ENCODE measurements around the gene DNAH2.
A peak's percentile ranks its signal among the peaks of the same experiment; 100 is the strongest.
"Not testable (repeated sequence)": the region's sequence is repeated elsewhere in the genome, so short reads cannot be mapped to it uniquely, and the experiment has no call there.

DNAH2 gene

GRCh38 chr17:7851438-7852261 lies 134.1 kb downstream of the DNAH2 start:
- peak in 13 of 14 donors; percentile 46 to 90 (median 73) for DNase-seq

DNA sequence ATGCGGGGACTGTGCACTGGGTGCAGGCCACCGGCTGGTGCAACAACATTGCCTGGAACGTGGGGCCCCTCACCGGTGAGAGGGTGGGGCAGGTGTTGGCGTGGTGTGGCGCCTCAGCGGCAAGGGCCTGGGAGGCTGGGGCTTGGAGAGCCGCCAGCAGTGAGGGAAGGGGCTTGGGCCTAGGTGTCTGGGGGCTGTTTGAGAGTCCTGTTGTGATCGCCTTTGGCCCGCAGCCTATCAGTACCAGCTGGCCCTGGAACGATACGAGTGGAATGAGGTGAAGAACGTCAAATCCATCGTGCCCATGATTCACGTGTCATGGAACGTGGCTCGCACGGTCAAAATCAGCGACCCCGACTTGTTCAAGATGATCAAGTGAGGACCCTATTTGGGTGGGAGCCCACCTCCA lies 134.7 kb downstream of the DNAH2 start:
- no peak for DNase-seq

GRCh38 chr17:7852919-7853690 lies 135.6 kb downstream of the DNAH2 start:
- no peak for DNase-seq

DNA sequence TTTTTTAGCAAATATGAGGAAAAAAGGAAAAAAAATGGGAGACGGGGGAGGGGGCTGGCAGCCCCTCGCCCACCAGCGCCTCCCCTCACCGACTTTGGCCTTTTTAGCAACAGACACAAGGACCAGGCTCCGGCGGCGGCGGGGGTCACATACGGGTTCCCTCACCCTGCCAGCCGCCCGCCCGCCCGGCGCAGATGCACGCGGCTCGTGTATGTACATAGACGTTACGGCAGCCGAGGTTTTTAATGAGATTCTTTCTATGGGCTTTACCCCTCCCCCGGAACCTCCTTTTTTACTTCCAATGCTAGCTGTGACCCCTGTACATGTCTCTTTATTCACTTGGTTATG lies 136.1 kb downstream of the DNAH2 start:
- DNase-seq = no peak

DNA sequence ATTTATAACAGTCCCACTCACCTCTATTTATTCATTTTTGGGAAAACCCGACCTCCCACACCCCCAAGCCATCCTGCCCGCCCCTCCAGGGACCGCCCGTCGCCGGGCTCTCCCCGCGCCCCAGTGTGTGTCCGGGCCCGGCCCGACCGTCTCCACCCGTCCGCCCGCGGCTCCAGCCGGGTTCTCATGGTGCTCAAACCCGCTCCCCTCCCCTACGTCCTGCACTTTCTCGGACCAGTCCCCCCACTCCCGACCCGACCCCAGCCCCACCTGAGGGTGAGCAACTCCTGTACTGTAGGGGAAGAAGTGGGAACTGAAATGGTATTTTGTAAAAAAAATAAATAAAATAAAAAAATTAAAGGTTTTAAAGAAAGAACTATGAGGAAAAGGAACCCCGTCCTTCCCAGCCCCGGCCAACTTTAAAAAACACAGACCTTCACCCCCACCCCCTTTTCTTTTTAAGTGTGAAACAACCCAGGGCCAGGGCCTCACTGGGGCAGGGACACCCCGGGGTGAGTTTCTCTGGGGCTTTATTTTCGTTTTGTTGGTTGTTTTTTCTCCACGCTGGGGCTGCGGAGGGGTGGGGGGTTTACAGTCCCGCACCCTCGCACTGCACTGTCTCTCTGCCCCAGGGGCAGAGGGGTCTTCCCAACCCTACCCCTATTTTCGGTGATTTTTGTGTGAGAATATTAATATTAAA lies 136.7 kb downstream of the DNAH2 start:
- no peak for DNase-seq

DNA sequence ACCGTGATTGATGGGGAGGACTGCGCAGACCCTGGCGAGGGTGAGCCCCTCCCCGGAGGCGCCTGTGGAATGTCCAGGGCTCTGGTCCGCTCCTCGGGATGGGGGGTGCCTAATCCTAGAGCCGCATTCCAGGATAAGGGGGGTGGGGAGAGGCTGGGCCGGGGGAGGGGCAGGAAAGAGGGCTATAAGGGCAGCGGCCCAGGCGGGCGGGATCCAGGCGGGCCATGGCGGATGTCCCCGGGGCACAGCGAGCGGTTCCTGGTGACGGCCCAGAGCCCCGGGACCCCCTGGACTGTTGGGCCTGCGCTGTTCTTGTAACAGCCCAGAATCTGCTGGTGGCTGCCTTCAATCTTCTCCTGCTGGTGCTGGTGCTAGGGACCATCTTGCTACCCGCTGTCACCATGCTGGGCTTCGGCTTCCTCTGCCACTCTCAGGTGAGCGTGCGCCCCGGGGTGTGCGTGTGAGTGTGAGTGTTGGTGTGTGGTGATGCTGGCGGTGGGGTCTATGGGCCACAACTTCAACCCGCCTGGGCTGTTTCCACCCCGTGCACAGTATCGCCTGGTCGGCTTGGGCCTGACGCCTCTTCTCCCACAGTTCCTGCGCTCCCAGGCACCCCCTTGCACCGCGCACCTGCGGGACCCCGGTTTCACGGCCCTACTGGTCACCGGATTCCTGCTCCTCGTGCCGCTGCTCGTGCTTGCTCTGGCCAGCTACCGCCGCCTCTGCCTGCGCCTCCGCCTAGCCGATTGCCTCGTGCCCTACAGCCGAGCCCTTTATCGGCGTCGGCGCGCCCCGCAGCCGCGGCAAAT lies 137.5 kb downstream of the DNAH2 start, which contains the start of gene TMEM88:
Gene TMEM88, plus strand, starts transcription at position 216 of the 809 bp plus-strand sequence. Its CDS starts 9 bp downstream, at position 225.
- no peak for DNase-seq

- no peak for DNase-seq
Observed at GRCh38 chr17:7855660-7856010, 138.1 kb downstream of the DNAH2 start.

- no peak for DNase-seq
Observed at GRCh38 chr17:7856011-7856810, 138.7 kb downstream of the DNAH2 start.

DNA sequence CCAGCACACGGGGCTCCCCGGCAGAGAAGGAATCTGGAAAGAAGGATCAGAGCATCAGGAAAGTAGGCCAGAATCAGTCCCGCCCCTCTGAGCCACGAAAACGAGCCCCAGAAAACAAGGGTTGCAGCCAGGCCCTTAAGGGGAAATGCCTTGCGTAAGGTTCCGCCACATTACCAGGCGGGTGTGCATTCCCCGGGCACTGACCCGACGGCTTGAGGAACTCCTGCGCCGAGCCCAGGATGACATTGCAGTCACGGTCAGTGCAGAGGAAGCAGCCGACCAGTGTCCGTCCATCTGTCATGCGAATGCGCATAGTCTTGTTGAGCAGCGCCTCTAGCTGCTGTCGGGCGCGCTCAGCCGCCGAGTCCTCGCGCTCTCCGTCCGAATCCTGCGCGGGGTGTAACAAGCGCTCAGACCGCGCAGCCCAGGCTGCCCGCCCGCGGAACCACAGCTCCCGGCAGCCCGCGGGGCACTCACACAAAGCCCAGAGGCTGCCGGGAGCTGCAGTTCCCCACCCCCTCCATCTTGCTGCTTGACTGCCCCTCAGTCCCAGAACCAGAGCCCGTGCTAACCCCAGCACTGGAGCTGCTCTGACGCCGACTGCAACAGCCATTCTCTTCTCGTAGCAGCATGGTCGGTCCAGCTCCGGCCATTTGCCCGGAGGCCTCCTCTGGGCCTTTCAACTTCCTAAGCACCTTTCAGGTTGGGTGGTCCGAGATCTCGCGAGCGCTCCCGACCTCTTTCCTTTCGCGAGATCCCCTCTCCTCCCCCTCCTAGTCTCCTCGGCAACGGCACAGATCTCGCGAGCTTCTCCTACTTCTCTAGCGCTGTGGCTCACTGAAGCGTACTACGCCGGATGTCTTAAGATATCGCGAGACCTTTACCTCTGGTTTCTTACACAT lies 139.5 kb downstream of the DNAH2 start, which contains the start of gene NAA38:
Gene NAA38, minus strand, starts transcription at position 749 of the 902 bp plus-strand sequence. Its CDS starts 96 bp downstream, at position 653.
- peak; percentile 95 to 100 (median 99) for DNase-seq

GRCh38 chr17:7857713-7858521 lies 140.4 kb downstream of the DNAH2 start, which contains the start of gene CYB5D1:
Gene CYB5D1 (plus strand): TSS chr17:7858003. CDS start chr17:7858135, 132 bp downstream.
- DNase-seq = peak; percentile 52 to 99 (median 90)

DNA sequence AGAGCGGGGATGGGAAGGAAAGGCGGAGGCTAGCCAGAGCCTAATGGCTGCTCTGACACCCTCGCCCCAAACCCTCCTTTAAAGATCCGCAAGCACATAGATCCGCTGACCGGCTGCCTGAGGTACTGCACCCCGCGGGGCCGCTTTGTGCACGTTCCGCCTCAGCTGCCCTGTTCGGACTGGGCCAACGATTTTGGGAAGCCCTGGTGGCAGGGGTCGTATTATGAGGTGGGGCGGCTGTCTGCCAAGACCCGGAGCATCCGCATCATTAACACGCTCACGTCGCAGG lies 140.9 kb downstream of the DNAH2 start:
- DNase-seq = no peak

DNA sequence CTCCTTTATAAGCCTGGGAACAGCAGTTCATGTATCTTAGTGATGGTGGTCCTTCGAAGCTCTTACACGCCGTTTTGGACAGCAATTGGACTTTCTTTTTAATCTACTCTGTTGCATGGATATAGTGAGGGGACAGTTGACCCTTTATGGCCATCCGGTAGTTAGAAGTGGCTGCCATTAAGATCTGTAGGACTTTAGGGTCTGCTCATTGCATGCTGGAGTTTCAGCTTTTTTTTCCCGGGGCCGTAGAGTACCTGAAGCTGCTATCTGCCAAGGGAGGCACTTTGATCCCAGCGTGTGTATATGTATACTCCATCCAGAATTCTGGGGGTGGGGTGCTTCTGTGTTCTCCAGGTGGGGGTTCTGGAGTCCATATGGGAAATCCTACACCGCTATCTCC lies 141.5 kb downstream of the DNAH2 start:
- DNase-seq = no peak

DNA sequence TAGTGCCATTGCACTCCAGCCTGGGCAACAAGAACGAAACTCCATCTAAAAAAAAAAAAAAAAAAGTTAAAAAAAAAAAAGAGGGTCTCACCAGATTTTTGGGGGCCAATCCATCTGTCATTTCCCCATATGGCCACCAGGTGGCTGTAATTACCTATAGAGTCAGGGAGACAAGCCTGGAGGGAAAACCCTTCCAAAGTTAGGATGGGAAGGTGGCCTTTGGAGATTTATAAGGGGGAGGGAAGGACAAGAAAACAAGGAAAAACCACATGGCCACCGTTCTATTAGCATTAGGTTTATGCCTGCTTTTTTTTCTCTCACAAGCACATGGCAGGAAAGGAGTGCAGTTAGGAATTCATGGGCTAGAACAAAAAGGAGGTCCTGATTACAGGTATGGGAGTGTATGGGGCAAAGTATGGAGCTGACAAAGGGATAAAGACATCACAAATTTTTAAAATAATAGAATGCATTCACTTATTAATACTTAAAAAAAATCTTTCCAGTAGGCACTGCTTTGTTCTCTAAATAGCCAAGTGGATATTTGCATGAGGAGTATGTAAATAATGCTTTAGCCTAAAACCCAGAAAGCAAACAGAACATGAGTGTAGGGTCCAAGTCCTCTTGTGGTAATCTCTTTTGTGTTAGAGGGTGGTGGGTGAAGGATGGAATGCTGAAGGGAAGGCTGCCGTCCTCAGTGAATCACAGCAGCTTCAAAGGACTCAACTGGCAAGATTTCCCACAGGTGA lies 145.3 kb downstream of the DNAH2 start:
- peak in 2 of 14 donors; percentile 13 to 20 for DNase-seq

DNA sequence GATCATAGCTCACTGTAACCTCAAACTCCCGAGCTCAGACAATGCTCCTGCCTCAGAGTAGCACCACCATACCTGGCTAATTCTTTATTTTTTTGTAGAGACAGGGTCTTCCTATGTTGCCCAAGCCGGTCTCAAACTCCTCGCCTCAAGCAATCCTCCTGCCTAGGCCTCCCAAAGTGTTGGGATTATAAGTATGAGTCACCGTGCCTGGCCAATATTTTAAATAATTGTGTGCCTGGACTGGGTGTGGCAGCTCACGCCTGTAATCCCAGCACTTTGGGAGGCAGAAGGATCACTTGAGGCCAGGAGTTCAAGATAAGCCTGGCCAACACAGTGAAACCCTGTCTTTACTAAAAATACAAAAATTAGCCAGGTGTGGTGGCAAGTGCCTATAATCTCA lies 146.8 kb downstream of the DNAH2 start:
- not testable (repeated sequence) for DNase-seq

GRCh38 chr17:7864995-7865650 lies 147.6 kb downstream of the DNAH2 start:
- DNase-seq = no peak

GRCh38 chr17:7867881-7868329 lies 150.4 kb downstream of the DNAH2 start:
- no peak for DNase-seq

- no peak for DNase-seq
Observed at GRCh38 chr17:7873051-7873450, 155.5 kb downstream of the DNAH2 start.
